22Rv1 (cell line): Measurements from ENCODE around the gene CNTN1.
A peak's percentile ranks its signal among the peaks of the same experiment; 100 is the strongest.

Experiments used
- H3K27ac ChIP-seq: fragments of 450-650 bp; 2 replicates; pipeline ENCODE4 v1.5.1; 2017
- CTCF ChIP-seq: fragments of 450-650 bp; IDR thresholded peaks from 2 replicates; pipeline ENCODE4 v1.5.1; 2017; ENCODE audit warnings: mild to moderate bottlenecking
- ZFX ChIP-seq: fragments of 450-650 bp; IDR thresholded peaks from 2 replicates; pipeline ENCODE4 v1.6.1; 2017; ENCODE audit warnings: antibody characterized with exemption, borderline replicate concordance

The CNTN1 gene

GRCh38 chr12:41049033-41049432, 356.8 kb downstream of the CNTN1 start:
- no peak overlapping the region for H3K27ac ChIP-seq
- no peak for TF ChIP-seq ZFX
- TF ChIP-seq CTCF = no peak

- TF ChIP-seq ZFX = no peak
- TF ChIP-seq CTCF = no peak
- H3K27ac ChIP-seq = peak overlapping the region; percentile 40
Observed at GRCh38 chr12:41051954-41052353, 359.7 kb downstream of the CNTN1 start.

GRCh38 chr12:41052441-41052840, 360.2 kb downstream of the CNTN1 start:
- H3K27ac ChIP-seq = peak overlapping the region; percentile 40
- TF ChIP-seq ZFX (no peak), CTCF (no peak)

- peak overlapping the region; percentile 40 for H3K27ac ChIP-seq
- TF ChIP-seq ZFX (no peak), CTCF (no peak)
Observed at GRCh38 chr12:41053046-41053445, 360.8 kb downstream of the CNTN1 start.

- H3K27ac ChIP-seq = no peak overlapping the region
- TF ChIP-seq CTCF = no peak
- TF ChIP-seq ZFX = no peak
Observed at GRCh38 chr12:41055875-41056577, 363.8 kb downstream of the CNTN1 start.

- H3K27ac ChIP-seq = no peak overlapping the region
Observed at GRCh38 chr12:41058266-41058665, 366.0 kb downstream of the CNTN1 start.

GRCh38 chr12:41061192-41061591, 369.0 kb downstream of the CNTN1 start:
- peak overlapping the region; percentile 44 for H3K27ac ChIP-seq
- TF ChIP-seq ZFX (no peak), CTCF (no peak)

More at GRCh38 chr12:41058266-41058665, 366.0 kb downstream of the CNTN1 start:
- no peak for TF ChIP-seq ZFX

GRCh38 chr12:41064411-41064810, 372.2 kb downstream of the CNTN1 start:
- no peak overlapping the region for H3K27ac ChIP-seq
- no peak for TF ChIP-seq ZFX
- TF ChIP-seq CTCF = no peak
